HG02840 (cell line): ENCODE measurements around the gene WDR91.
A peak's percentile ranks its signal among the peaks of the same experiment; 100 is the strongest.
"Not testable (repeated sequence)": the region's sequence is repeated elsewhere in the genome, so short reads cannot be mapped to it uniquely, and the experiment has no call there.

Experiments
- ATAC-seq: cut with Tn5 transposase; IDR thresholded peaks from one replicate; pipeline ENCODE4 v1.9.1; 2021; ENCODE audit warnings: mild to moderate bottlenecking, moderate library complexity, moderate number of reproducible peaks; ENCODE audit not compliant: unreplicated experiment, low FRiP score

The WDR91 gene

DNA sequence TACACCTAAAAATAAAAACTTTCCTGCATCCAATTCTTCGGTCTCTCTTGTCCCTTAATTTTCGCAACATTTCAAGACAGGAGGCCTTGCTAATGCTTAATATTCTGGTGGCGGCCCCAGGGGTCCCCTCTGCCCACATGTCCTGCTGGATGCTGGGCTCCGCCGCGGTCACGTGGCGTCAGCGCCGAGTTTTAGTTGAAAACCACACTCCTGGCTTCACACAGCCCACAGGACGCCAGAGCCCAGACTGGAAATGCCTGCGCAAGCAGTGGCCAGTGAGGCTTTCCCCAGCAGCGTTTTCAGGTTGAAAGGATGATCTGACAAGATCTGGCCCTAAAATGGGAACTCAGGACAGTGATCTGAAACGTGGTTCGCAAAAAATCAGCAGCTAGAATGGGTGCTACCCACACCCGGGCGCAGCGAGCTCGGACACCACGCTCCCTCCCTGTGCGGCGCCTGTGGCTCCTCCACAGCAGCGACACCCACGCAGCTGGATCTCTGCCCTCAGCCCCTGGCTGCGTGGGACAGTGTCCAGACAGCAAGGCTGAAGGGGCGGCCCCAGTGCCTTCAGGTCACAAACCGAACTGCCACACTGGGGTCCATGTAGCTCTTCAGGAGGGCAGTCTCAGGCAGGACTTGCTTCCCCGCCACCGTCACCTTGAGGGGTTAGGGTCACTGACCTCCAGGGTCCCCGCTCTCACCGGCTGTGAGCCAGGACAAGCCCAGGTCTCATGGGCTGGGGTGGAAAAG is 29.2 kb downstream of the WDR91 start:
- no peak for ATAC-seq

DNA sequence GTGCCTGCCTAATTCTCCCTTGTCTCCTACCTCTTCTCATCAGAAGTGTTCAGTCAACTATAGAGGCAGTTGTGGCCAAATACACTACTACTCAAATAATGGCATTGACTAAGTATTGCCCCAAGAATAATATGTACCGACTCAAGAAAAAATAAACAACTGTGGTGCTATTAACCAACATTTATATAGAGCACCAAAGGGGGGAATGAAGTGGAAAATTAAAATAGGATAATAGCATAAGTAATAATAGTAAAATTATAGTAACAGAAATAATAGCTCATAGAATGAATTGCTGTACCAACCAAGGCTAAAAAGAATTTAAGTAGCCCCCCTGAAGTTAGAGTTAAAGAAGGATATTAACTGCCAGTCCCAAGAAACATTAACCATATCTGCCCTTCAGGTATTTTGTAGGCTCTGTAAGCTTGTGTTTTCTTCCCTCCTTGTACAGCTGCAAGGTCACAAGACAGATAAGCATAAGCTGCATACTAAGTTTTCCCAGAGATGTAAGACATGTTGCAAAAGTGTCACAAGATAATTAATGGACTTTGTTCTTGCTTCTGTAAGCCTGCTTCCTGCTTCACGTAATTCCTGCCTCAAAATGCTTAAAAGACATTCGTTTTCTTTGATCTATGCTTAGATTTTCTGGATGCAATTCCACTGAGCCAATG is 29.9 kb downstream of the WDR91 start:
- ATAC-seq = no peak

DNA sequence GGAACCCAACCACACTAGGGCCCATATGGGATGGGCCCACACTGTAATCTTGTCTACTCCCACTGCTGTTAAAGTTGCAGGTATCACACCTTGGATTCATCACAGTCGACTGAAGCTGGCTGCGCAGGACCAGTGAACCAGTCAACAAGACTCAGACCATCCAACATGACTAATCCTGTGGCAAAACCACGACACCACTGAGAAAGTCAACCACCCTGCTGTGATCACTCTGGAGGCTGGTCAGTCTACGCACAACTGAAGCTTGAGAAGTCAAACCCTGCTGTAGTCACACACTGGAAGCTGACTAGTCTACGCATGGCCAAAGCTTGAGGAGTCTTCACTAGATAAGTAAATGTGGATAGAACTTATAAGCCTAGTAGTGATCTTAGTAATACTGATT is 31.2 kb downstream of the WDR91 start:
- no peak for ATAC-seq

DNA sequence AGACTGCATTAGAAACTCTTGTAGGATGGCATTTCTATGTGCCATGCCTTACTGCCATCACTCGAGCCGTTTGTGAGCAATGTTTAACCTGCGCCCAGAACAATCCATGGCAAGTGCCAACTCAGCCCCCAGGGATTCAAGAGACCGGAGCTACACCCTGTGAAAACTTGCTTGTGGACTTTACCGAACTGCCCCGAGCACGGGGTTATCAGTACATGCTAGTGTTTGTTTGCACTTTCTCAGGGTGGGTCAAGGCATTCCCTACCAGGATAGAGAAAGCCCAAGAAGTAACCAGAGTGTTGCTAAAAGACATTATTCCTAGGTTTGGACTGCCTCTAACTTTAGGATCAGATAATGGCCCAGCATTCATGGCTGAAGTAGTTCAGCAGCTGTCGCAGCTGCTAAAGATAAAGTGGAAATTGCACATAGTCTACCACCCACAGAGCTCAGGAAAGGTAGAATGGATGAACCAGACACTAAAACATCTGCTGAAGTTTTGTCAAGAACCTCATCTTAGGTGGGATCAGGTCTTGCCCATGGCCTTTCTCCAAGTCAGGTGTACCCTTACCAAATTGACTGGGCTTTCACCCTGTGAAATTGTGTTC is 31.9 kb downstream of the WDR91 start:
- no peak for ATAC-seq

DNA sequence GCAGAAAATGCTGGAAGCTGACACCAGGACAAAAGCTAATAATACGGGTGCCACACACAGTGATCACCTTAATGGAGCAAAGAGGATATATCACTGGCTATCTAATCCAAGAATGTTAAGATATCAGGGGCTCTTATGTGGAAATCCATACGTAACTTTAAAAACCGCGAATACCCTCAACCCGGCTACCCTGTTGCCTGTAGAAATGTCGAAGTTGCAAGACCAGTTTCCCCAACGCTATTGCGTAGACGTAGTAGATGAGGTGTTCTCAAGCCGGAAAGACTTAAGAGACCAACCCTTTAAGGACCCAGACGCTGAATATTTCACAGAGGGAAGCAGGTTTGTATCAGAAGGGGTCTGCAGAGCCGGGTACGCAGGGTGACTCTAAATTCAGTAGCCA is 33.0 kb downstream of the WDR91 start:
- ATAC-seq = no peak

DNA sequence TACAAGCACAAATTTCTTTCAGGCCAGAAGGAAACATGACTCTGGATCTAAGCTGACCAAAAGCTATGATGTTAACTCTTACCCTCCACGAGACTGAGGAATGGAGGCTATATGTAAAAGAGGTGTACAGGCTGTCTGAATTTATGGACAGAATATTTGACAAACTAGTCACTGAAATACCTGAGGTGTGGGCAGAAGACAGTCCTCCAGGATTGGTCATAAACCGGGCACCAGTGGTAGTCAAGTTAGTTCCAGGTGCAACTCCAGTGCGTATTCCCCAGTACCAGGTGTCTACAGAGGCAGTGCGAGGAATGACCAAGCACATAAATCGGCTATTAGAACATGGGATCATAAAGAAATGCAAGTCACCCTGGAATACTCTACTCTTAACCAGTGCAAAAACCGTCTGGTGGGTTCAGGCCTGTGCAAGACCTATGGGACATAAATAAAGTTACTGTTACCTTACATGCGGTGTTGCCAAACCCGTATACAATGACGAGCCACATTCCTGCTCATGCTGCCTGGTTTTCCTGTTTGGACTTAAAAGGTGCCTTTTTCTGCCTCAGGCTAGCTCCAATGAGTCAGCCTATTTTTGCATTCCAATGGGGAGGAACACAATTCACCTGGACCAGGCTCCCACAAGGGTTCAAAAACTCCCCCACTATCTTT is 34.2 kb downstream of the WDR91 start:
- no peak for ATAC-seq

DNA sequence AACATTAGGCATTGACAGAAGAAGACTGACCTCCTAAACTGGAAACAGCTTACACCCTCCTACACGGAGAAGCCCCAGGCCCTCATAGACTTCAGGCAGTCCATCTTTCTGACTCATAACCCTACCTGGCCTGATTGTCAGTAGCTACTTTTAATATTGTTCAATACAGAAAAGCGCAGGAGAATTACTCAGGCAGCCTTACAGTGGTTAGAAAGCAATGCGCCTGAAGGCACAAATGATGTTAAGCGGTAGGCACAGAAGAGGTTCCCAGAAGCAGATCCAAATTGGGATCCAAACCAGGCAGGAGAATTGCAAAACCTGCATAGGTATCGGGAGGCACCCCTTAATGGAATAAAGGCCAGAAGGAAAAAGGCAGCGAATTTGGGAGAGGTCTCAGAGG is 35.4 kb downstream of the WDR91 start:
- ATAC-seq = no peak

DNA sequence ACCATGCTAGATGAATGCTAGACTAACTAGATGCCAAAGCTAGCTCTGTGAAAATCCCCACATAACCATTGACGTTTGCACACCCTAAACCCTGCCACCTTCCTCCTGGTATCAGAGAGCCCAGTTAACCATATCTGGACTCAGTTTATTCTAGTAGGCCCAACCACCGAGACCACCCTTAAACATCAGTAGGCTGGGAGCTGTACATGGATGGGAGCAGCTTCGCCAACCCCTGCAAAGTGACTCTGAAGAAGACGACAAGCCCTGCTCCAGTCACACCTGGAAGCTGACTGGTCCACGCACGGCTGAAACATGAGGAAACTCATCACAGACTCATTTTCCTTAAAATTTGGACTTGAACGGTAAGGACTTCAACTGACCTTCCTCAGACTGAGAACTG is 36.4 kb downstream of the WDR91 start:
- no peak for ATAC-seq

DNA sequence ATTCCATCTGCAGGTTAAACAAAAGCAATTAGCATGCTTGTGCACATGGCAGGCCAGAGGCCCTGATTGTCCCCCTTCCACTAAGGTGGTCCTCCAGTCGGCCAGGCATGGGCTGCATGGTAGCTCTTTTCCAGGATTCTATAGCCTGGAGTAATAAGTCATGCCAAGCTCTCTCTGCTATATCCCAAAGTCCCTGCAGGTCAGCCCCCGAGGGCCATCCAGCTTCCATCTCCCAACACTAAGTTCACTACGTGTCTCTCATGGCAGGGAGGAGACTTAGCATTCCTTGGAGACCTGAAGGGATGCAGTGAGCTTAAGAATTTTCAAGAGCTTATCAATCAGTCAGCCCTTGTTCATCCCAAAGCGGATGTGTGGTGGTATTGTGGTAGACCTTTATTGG is 37.4 kb downstream of the WDR91 start:
- ATAC-seq = not testable (repeated sequence)

DNA sequence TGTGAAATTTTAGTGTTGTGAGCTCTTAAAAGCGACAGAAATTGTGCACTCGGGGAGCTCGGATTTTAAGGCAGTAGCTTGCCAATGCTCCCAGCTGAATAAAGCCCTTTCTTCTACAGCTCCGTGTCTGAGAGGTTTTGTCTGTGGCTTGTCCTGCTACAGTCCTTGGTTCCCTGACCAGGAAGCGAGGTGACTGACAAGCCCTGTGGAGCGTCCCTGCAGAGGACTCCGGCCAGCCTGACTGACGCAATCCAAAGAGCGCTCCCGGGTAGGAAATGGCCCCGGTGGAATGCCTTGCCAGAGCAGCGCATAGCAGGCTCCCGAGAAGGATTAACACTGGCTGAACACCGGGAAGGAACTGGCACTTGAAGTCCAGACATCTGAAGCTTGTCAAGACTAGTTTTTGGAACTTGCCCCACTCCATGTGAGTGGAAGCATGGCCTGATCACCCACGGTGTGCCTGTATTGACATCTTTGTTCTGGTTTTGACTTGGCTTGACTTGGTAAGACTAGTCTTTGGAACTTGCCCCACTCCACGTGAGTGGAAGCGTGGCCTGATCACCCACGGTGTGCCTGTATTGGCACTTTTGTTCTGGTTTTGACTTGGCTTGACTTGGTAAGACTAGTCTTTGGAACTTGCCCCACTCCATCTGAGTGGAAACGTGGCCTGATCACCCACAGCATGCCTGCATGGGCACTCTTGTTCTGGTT is 39.6 kb downstream of the WDR91 start:
- not testable (repeated sequence) for ATAC-seq

DNA sequence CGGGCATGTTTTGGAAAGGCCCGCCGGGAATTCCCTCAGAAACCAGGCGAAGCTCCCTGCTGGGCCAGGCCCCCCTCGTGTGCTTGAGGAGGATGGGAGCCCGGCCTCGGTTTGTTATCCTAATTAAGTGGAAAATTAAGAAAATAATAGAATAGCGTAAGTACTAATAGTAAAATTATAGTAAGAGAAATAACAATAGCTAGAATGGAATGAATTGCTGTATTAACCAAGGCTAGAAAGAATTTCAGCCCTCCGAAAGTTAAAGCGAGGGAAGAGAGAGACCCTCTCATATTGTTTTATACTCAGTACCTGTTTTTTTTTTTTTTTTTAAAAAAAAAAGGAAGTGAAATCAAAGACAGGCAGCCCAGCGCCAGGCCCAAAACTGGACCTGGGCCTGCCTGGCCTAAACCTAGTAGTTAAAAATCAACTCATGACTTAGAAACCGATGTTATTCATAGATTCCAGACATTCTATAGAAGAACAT is 40.3 kb downstream of the WDR91 start:
- ATAC-seq = peak; percentile 39

DNA sequence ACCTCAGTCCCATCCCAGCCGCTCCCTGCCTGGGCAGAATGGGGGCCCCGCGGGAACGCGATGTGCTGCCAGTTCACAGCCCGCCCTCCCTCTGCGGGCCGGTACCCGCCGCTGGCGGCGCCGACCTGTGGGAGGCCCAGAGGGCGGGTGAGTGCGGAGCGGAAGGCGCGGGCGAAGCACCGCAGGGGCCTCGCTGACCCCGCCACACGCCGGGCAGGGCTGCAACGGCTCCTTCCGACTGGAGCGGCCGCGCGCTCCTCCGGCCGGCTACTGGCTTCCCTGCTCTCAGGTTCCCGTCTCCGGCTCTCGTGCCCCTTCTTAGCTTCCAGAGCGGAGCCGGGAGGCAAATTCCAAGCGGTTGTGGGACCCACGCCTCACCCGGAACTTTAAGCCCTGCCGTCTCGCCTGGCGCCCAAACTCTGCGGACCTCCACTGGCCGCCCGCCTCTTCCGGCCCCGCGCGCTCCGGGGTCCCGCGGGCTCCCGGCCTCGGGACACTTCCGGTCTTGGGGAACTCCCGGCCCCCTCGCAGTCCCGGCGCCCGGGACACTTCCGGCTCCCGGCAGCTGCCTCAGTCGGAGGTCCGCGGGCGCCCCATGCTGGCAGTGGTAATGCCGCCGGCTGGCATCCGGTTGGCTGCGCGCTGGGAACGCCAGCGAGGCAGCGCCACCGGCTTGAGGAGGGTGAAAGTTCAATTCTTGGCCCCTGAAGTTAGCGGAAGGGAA is 40.9 kb downstream of the WDR91 start, which contains the start of gene CYREN:
TSS of gene CYREN (minus strand) at position 434 of the 724 bp plus-strand sequence. CDS start 1,785 bp downstream, outside the sequence.
- ATAC-seq = peak; percentile 67

DNA sequence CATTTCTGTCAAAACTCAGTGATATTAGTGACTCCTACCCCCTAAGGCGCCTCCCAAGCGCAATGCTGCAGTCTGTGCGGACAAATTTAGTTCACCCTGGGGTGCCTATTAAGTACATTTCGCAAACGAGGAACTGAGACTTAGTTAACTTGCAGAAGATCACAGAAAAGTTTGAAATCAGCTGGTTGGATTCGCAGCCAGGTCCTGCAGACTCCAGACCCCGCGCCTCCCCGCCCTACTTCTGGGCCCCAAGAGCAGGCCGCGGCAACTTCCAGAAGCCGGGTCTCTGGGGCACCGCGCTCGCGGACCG is 41.4 kb downstream of the WDR91 start:
- ATAC-seq = peak; percentile 17

DNA sequence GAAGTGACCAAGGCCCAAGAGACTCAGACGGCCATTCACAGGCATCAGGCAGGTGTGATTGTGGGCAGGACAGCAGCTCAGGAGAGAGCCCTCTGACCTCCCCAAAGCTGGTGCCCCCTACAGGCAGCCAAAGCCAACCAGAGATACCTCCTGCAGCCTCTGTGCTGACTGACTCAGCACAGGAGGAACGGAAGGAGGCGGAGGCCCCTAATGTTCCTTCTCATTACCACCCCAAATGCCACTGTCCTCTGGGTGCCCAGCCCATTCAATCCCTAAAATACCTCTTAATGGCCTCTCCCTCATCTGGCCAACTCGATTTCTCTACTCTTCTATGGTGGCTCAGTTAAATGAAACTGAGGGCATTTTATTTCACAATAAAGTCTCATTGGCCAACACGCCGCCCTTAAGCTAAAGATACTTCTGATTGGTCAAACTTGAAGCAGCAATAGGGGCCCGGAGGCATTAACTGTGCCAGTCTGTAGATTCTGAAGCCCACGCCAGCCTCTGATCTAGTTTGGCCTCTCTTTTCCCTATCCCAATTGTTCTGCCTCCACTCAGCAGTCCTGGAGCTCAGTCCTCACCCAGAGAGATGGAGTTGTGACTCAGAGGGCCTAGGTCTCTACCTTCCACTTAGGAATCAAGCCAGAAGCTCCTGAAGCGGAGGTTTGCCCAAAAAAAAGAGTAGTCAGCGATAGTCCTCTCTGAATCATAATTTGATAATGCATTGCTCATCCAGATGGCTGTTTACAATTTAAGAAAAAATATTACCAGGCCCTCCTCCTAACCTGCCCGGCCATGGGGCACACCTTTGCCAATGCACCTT is 42.0 kb downstream of the WDR91 start:
- ATAC-seq = no peak

DNA sequence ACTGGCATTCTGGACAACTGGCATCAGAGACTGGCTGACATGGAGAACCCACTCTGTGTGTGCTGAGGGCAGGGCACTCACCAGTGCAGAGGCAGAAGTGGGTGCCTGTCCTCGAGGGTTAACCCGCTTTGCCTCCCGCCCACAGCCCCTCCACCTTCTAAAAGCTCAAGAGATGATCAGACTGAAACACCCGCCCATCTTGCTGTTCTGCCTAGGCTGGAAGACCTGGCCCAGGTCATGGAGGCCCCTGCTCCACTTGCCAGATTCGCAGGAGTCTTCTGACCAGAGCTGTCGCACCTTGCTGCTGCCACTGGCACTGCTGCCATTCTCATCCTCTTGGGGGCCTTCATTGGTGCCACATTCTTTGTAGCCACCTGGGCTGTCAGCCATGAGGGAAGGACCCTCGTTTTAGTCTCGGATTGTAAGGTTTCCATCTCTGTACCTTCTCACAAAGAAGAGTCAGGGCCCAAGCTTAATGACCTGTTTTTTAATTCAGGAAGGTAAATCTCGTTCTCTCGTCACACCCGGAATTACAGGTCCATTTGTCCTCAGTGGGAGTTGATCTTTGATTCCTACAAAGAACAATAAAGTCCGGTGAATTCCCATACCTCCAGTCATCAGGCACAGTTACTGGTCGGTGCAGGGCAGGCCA is 42.7 kb downstream of the WDR91 start:
- no peak for ATAC-seq

DNA sequence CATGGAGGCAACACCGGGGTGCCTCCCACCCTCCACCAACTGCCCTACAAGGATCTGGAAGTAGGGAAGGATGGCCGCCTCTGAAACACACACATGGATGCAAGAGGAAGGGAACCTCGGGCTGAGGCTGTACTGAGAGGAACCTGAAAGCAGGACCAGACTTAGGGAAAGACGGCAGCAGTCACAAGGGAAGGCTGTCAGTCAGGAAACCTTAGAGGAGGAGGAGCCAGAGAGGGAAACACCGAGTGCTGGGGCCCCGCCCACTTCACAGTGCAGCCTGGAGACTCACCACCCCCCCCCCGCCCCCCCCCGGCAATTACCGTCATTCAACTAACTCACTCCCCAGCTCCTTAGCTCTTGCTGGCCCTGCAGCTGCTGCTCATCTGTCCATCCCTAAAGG is 43.3 kb downstream of the WDR91 start:
- no peak for ATAC-seq

DNA sequence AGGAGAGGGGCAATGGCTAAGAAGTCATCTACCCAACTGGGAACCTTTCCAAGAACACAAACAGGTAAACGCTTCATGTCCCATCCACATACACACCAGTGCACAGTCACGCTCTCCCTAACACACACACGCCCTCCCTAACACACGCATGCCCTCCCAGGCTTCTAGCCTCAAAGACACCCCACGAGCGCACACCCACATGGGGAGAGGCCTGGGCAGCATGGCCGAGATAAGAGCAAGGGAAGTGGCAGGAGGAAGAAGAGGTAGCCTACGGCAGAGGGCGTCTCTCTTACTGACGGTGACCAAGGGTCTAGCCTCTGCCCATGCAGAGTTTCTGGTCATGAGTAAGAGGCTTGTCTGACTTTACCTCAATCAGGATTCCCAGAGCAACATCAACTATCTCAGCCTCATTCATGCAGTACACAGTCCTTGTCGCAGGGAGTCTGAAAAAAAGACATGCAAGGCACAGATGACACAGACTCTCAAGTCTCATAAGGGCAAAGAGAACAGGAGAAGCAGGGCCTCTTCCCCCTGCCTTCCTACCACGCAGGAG is 43.9 kb downstream of the WDR91 start:
- ATAC-seq = no peak

DNA sequence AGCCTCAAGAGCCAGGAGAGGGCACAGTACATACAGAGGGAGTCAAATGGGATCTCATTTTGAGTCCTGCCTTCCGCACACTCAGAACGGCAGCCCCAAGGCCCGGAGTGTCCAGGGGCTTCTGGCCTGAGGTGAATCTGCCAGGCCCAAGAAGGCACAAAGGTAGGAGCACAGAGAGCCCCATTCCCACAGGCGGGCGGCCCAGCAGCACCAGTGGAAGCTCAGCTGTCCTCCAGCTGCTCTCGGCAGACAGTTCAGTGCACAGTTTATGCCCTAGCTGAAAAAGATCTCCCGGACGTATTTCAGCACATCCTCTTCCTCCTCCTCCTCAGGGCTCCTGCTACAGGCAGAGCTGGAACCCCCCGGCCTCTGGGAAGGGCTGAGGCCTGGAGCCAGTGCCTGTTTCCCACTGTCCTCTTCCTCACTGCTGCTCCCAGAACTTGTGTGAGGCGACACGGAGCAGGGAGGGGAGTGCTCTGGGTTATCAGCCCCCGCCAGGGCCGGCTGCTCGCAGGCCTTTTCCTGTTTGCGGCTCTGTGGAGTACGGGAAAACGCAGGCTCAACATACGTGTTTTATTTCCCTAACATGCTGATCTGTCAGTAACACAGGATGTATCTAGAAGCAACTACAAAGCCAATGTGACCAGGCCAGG is 44.9 kb downstream of the WDR91 start:
- no peak for ATAC-seq
